ENCODE results near the gene EIF2S3.

- TF ChIP-seq CTCF (IDR thresholded peaks at IDR 0.05), result no peak
- TF ChIP-seq POLR2A (IDR thresholded peaks at IDR 0.05), result no peak
Observed at GRCh38 chrX:24023972-24024669, 30.6 kb upstream of the EIF2S3 start.

Data from right lobe of liver (tissue), 4 donors.